Measurements from ENCODE around the gene ITGA11.

The ITGA11 gene

DNA sequence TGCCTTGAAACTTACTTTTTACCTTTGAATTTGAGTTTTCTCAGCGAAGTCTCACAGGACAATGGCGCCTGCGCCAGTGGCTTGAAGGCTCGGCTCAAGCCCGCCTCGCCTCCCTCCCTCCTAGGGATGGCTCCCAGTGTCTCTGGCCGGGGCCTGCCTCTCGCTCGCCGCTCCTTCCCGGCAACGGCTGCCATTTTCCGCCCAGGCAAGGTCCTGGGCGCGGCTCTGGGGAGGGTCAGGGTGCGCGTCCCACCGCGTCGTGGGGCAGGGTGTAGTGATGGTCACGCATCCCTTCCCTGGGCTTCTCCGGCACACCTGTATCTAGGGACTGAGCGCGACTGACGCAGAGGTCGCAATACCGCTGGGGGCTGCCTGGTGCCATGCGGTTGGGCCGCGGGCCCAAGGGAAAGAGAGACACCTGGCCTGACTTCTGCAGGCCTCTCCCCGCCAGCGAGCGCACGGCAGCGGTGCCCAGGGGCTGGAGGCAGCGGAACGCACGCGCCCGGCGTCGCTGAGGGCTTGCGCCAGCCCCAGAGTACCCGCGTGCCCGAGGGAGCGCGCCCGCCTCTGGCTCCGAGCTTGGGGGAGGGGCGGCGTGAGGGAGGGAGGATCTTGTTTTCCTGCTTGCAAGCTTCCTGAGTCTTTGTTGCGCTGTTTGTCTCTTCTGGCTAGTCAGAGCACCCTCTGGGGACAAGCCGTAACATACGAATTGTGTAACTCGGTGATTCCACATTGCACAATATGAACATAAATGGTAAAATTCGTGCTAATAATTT is 175.1 kb downstream of the ITGA11 start:
- H2AFZ ChIP-seq (ENCODE audit: low read length), result peak overlapping the region; percentile 89; the same call in 1 of the 2 replicates
- H3K27ac ChIP-seq (ENCODE audit: low read depth, low read length, poor library complexity, severe bottlenecking), result no peak overlapping the region
- no peaks in the 10 kb centered on the region for H3K79me2 ChIP-seq (ENCODE audit: insufficient read depth, low read length)
- peaks cover under 1% of the 10 kb centered on the region; the same call in 1 of the 2 replicates for H3K27me3 ChIP-seq (ENCODE audit: insufficient read depth, low read length)
- TF ChIP-seq EZH2 (IDR thresholded peaks at IDR 0.05; ENCODE audit: borderline replicate concordance, low read length), result no peak
- TF ChIP-seq, protein P1, sequence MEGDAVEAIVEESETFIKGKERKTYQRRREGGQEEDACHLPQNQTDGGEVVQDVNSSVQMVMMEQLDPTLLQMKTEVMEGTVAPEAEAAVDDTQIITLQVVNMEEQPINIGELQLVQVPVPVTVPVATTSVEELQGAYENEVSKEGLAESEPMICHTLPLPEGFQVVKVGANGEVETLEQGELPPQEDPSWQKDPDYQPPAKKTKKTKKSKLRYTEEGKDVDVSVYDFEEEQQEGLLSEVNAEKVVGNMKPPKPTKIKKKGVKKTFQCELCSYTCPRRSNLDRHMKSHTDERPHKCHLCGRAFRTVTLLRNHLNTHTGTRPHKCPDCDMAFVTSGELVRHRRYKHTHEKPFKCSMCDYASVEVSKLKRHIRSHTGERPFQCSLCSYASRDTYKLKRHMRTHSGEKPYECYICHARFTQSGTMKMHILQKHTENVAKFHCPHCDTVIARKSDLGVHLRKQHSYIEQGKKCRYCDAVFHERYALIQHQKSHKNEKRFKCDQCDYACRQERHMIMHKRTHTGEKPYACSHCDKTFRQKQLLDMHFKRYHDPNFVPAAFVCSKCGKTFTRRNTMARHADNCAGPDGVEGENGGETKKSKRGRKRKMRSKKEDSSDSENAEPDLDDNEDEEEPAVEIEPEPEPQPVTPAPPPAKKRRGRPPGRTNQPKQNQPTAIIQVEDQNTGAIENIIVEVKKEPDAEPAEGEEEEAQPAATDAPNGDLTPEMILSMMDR (IDR thresholded peaks at IDR 0.05; ENCODE audit: low read length), result no peak
- H3K9me3 ChIP-seq (ENCODE audit: low read length), result no peaks in the 10 kb centered on the region
- H3F3A ChIP-seq (ENCODE audit: insufficient read depth, low read length), result no peaks in the 10 kb centered on the region
- H3K9me2 ChIP-seq (ENCODE audit: low read depth, low read length), result no peaks in the 10 kb centered on the region
- peak overlapping the region; percentile 37; the same call in 1 of the 2 replicates for H3K9ac ChIP-seq (ENCODE audit: low read length)
- H3K4me3 ChIP-seq (ENCODE audit: low read depth, low read length, poor library complexity, severe bottlenecking), result peak overlapping the region; percentile 59
- H4K20me1 ChIP-seq (ENCODE audit: insufficient read depth, low read length), result no peaks in the 10 kb centered on the region
- peaks cover 13% of the 10 kb centered on the region for H3K4me1 ChIP-seq (ENCODE audit: insufficient read depth, low read length, severe bottlenecking)
- H3K36me3 ChIP-seq (ENCODE audit: insufficient read depth, low read length), result no peaks in the 10 kb centered on the region
- peak overlapping the region; percentile 67 for H3K4me2 ChIP-seq (ENCODE audit: low read length)

DNA sequence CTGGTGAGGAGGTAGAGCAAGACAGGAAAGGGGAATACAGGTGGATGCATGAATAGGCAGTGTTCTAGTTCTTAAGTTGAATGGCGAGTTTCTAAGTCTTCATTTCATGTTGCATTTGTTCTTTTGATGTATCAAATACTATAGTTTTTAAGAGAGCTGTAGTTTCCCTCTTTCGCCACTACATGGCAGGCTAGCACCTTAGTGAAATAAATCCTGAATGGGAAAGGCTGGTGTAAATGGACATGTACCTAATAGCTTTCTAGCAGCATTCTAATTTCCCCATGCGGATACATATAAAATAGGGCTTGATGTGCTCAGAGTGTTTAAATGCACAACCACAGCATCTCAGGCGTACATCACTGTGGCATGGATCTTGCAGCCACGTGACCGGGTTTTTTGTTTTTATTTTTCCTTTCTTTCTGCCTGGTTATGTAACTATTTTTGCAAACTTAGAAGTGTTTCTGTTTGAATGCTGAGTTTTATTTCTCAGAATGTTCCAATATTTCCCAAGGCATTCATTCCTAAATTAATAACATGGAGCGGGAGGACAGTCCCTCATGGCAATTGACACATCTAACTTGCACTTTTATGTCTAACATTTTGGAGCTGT is 178.9 kb downstream of the ITGA11 start:
- Histone ChIP-seq H3F3A (ENCODE audit: insufficient read depth, low read length) (no peaks in the 10 kb centered on the region), H3K36me3 (ENCODE audit: insufficient read depth, low read length) (no peaks in the 10 kb centered on the region), H3K9me3 (ENCODE audit: low read length) (no peaks in the 10 kb centered on the region), H3K4me1 (ENCODE audit: insufficient read depth, low read length, severe bottlenecking) (peaks cover 13% of the 10 kb centered on the region), H3K4me3 (ENCODE audit: low read depth, low read length, poor library complexity, severe bottlenecking) (no peak overlapping the region), H3K9me2 (ENCODE audit: low read depth, low read length) (no peaks in the 10 kb centered on the region), H2AFZ (ENCODE audit: low read length) (no peak overlapping the region), H3K4me2 (ENCODE audit: low read length) (no peak overlapping the region), H3K9ac (ENCODE audit: low read length) (no peak overlapping the region), H3K79me2 (ENCODE audit: insufficient read depth, low read length) (no peaks in the 10 kb centered on the region), H3K27me3 (ENCODE audit: insufficient read depth, low read length) (no peaks in the 10 kb centered on the region), H3K27ac (ENCODE audit: low read depth, low read length, poor library complexity, severe bottlenecking) (no peak overlapping the region), H4K20me1 (ENCODE audit: insufficient read depth, low read length) (no peaks in the 10 kb centered on the region)
- no peak for TF ChIP-seq EZH2 (IDR thresholded peaks at IDR 0.05; ENCODE audit: borderline replicate concordance, low read length)
- TF ChIP-seq, protein P1 (IDR thresholded peaks at IDR 0.05; ENCODE audit: low read length), result peak; percentile 88

DNA sequence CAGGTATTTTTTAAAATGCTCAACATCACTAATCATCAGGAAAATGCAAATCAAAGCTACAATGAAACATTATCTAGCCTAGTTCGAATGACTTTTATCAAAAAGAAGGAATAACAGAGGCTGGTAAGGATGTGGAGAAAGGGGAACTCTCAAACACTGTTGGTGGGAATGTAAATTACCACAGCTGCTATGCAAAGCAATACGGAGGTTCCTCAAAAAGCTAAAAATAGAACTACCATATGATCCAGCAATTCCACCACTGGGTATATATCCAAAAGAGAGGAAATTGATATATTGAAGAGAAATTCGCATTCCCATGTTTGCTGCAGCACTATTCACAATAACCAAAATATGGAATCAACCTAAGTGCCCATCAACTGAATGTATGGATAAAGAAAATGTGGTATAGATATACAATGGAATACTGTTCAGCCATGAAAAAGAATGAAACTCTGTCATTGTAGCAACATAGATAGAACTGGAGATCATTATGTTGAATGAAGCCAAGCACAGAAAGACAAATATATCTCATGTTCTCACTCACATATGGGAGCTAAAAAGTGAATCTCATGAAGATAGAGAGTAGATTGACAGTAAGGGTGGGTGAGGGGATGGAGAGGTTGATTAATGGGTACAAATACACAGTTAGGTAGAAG is 182.8 kb downstream of the ITGA11 start:
- Histone ChIP-seq H3K4me3 (ENCODE audit: low read depth, low read length, poor library complexity, severe bottlenecking) (no peak overlapping the region), H2AFZ (ENCODE audit: low read length) (no peak overlapping the region), H3K27ac (ENCODE audit: low read depth, low read length, poor library complexity, severe bottlenecking) (no peak overlapping the region), H3K9me2 (ENCODE audit: low read depth, low read length) (no peaks in the 10 kb centered on the region), H3K9me3 (ENCODE audit: low read length) (no peaks in the 10 kb centered on the region), H3K27me3 (ENCODE audit: insufficient read depth, low read length) (no peaks in the 10 kb centered on the region), H3K79me2 (ENCODE audit: insufficient read depth, low read length) (no peaks in the 10 kb centered on the region), H3K36me3 (ENCODE audit: insufficient read depth, low read length) (no peaks in the 10 kb centered on the region), H3F3A (ENCODE audit: insufficient read depth, low read length) (no peaks in the 10 kb centered on the region), H3K9ac (ENCODE audit: low read length) (no peak overlapping the region), H3K4me1 (ENCODE audit: insufficient read depth, low read length, severe bottlenecking) (no peaks in the 10 kb centered on the region), H3K4me2 (ENCODE audit: low read length) (no peak overlapping the region), H4K20me1 (ENCODE audit: insufficient read depth, low read length) (no peaks in the 10 kb centered on the region)
- no peak for TF ChIP-seq EZH2 (IDR thresholded peaks at IDR 0.05; ENCODE audit: borderline replicate concordance, low read length)
- TF ChIP-seq, protein P1 (IDR thresholded peaks at IDR 0.05; ENCODE audit: low read length), result no peak

Measured in OCI-LY1 (cell line).